ENCODE data around the gene CDH19.

DNA sequence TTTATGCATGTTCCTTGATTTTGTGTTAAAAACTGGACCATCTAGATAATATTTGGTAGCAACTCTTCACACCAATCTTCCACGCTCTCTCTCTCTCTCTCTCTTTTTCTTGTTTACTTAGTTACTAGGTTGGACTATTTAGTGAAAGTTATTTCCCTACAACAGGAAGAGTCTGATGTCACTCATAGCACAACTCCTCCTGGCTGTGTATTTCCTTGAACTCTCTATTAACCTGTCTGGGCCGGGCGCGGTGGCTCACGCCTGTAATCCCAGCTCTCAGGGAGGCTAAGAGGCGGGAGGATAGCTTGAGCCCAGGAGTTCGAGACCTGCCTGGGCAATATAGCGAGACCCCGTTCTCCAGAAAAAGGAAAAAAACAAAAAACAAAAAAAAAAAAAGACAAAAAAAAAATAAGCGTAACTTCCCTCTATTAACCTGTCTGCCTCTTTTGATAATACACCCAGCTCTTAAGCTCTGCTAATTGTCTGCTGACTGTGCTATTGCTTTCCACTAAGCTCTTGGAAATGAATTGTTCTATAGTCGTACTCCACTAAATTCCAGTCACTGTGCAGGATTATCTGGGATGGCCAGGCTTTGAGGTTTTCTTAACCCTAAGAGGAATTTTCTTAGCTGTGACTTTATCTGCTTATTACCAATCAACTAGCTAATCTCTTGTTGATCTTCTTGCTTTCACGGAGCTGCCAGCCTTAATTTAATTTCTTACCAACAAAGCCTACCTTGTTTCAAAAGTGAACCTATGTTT is 18.1 kb upstream of the CDH19 start:
- no peak for TF ChIP-seq POLR2A (IDR thresholded peaks at IDR 0.05)
- TF ChIP-seq, protein P1, sequence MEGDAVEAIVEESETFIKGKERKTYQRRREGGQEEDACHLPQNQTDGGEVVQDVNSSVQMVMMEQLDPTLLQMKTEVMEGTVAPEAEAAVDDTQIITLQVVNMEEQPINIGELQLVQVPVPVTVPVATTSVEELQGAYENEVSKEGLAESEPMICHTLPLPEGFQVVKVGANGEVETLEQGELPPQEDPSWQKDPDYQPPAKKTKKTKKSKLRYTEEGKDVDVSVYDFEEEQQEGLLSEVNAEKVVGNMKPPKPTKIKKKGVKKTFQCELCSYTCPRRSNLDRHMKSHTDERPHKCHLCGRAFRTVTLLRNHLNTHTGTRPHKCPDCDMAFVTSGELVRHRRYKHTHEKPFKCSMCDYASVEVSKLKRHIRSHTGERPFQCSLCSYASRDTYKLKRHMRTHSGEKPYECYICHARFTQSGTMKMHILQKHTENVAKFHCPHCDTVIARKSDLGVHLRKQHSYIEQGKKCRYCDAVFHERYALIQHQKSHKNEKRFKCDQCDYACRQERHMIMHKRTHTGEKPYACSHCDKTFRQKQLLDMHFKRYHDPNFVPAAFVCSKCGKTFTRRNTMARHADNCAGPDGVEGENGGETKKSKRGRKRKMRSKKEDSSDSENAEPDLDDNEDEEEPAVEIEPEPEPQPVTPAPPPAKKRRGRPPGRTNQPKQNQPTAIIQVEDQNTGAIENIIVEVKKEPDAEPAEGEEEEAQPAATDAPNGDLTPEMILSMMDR (IDR thresholded peaks at IDR 0.05), result no peak

Measured in lower leg skin (tissue), 3 donors.